HG03457 (cell line): ENCODE results near the gene CDC37.

Source experiments
- ATAC-seq: cut with Tn5 transposase; IDR thresholded peaks from one replicate; pipeline ENCODE4 v1.9.1; 2021; ENCODE audit warnings: moderate number of reproducible peaks; ENCODE audit not compliant: unreplicated experiment

The CDC37 gene

GRCh38 chr19:10403137-10404021, at the start of gene CDC37:
Gene CDC37 (minus strand): TSS chr19:10403542. CDS start chr19:10403479, 63 bp downstream.
- peak; percentile 66 for ATAC-seq

- ATAC-seq = no peak
Observed at GRCh38 chr19:10450853-10451609, 47.7 kb upstream of the CDC37 start.

GRCh38 chr19:10450191-10450852, 47.0 kb upstream of the CDC37 start:
- no peak for ATAC-seq

- ATAC-seq = no peak
Observed at GRCh38 chr19:10449037-10449436, 45.7 kb upstream of the CDC37 start.

- ATAC-seq = no peak
Observed at GRCh38 chr19:10442698-10443097, 39.4 kb upstream of the CDC37 start.

- ATAC-seq = no peak
Observed at GRCh38 chr19:10439588-10439987, 36.2 kb upstream of the CDC37 start.

GRCh38 chr19:10433131-10433536, 29.8 kb upstream of the CDC37 start:
- no peak for ATAC-seq

- ATAC-seq = no peak
Observed at GRCh38 chr19:10432736-10433130, 29.4 kb upstream of the CDC37 start.

- no peak for ATAC-seq
Observed at GRCh38 chr19:10431943-10432735, 28.8 kb upstream of the CDC37 start.

- ATAC-seq = no peak
Observed at GRCh38 chr19:10431254-10431942, 28.1 kb upstream of the CDC37 start.

GRCh38 chr19:10430505-10431253, 27.3 kb upstream of the CDC37 start:
- ATAC-seq = no peak

- ATAC-seq = no peak
Observed at GRCh38 chr19:10428996-10429381, 25.6 kb upstream of the CDC37 start.

- ATAC-seq = no peak
Observed at GRCh38 chr19:10427169-10427568, 23.8 kb upstream of the CDC37 start.

- no peak for ATAC-seq
Observed at GRCh38 chr19:10424011-10424637, 20.8 kb upstream of the CDC37 start.

GRCh38 chr19:10422846-10423245, 19.5 kb upstream of the CDC37 start:
- no peak for ATAC-seq

GRCh38 chr19:10422046-10422461, 18.7 kb upstream of the CDC37 start:
- no peak for ATAC-seq

GRCh38 chr19:10421240-10422045, 18.1 kb upstream of the CDC37 start:
- no peak for ATAC-seq
